SK-N-SH (cell line): ENCODE results near the gene PTPRF. TPM values are rescaled to one million over a fixed set of nuclear protein-coding genes. Genes with fewer than 3 reads are reported as not detected.

Source experiments
- CTCF ChIA-PET: fragments of 300-600, 350-600 bp; formaldehyde crosslinking; extraction: SDS; loops from one replicate; lab custom pipeline; 2021; lab: Yijun Ruan, JAX
- POLR2A ChIA-PET: fragments of 350-600 bp; sonication (Branson Sonifier 250); formaldehyde crosslinking; extraction: SDS; loops from one replicate; lab custom pipeline; 2020; ENCODE audit warnings: antibody characterized with exemption, inconsistent platforms; lab: Yijun Ruan, JAX
- DNase-seq: peaks from one replicate; pipeline ENCODE4 v3.0.0; 2012
- H2AFZ ChIP-seq: fragments of 200-600 bp; sonication (generic); 2 replicates; pipeline ENCODE4 v1.8.1; 2016; ENCODE audit warnings: antibody characterized with exemption, mild to moderate bottlenecking, low read depth
- H3F3A ChIP-seq: fragments of 200-600 bp; sonication (generic); replicated peaks from 2 replicates; pipeline ENCODE3; 2016; ENCODE audit warnings: antibody characterized with exemption, mild to moderate bottlenecking; ENCODE audit not compliant: insufficient read depth
- H3K27ac ChIP-seq, 2 experiments: fragments of 200-500 bp in 1 of 2; fragments of 200-600 bp in 1 of 2; sonication (Bioruptor generic) in 1 of 2; sonication (generic), shearing (Covaris generic) in 1 of 2; 2 replicates each; pipeline versions ENCODE4 v1.5.1 to v1.6.1; 2014 to 2016; ENCODE audit warnings: low read depth in 2 of 2, inconsistent platforms in 1 of 2, low read length in 1 of 2, mild to moderate bottlenecking in 1 of 2, mixed read lengths in 1 of 2
- H3K27me3 ChIP-seq: fragments of 200-600 bp; sonication (generic), shearing (Covaris generic); 2 replicates; pipeline ENCODE4 v1.6.1; 2016; ENCODE audit warnings: mixed run types; ENCODE audit not compliant: insufficient read depth
- H3K36me3 ChIP-seq, 2 experiments: fragments of 200-500 bp in 1 of 2; fragments of 200-600 bp in 1 of 2; sonication (Bioruptor generic) in 1 of 2; sonication (generic) in 1 of 2; replicated peaks in 1 of 2; 2 replicates each; pipeline versions ENCODE3 to v1.5.1; 2014 to 2016; ENCODE audit warnings: low read length in 1 of 2, mild to moderate bottlenecking in 1 of 2; ENCODE audit not compliant: insufficient read depth in 2 of 2, control insufficient read depth in 1 of 2
- H3K4me1 ChIP-seq, 2 experiments: fragments of 200-500 bp in 1 of 2; fragments of 200-600 bp in 1 of 2; sonication (Bioruptor generic) in 1 of 2; sonication (generic), shearing (Covaris generic) in 1 of 2; 2 replicates each; pipeline versions ENCODE4 v1.5.1 to v1.6.1; 2014 to 2016; ENCODE audit warnings: low read depth in 1 of 2, low read length in 1 of 2, mixed run types in 1 of 2; ENCODE audit not compliant: insufficient read depth in 2 of 2, control insufficient read depth in 1 of 2
- H3K4me2 ChIP-seq: fragments of 200-600 bp; sonication (generic), shearing (Covaris generic); 2 replicates; pipeline ENCODE4 v1.6.1; 2017; ENCODE audit warnings: mixed run types
- H3K4me3 ChIP-seq, 2 experiments: fragments of 200-500 bp in 1 of 2; fragments of 200-600 bp in 1 of 2; sonication (Bioruptor generic) in 1 of 2; sonication (generic), shearing (Covaris generic) in 1 of 2; 2 replicates each; pipeline versions ENCODE4 v1.5.1 to v1.8.1; 2014 to 2016; ENCODE audit warnings: low read depth in 2 of 2, inconsistent platforms in 1 of 2, low read length in 1 of 2, mild to moderate bottlenecking in 1 of 2, mixed read lengths in 1 of 2, moderate library complexity in 1 of 2
- H3K79me2 ChIP-seq: fragments of 200-600 bp; sonication (generic); 2 replicates; pipeline ENCODE4 v1.8.1; 2017; ENCODE audit warnings: mild to moderate bottlenecking; ENCODE audit not compliant: insufficient read depth
- H3K9ac ChIP-seq: fragments of 200-600 bp; sonication (generic); 2 replicates; pipeline ENCODE4 v1.6.1; 2017; ENCODE audit warnings: mixed run types
- H3K9me2 ChIP-seq: fragments of 200-600 bp; sonication (generic); 2 replicates; pipeline ENCODE4 v1.6.1; 2017; ENCODE audit warnings: mixed run types
- H3K9me3 ChIP-seq: fragments of 200-600 bp; sonication (generic); 2 replicates; pipeline ENCODE4 v1.6.1; 2017; ENCODE audit warnings: mixed run types, mild to moderate bottlenecking, moderate library complexity
- H4K20me1 ChIP-seq: fragments of 200-600 bp; sonication (generic); 2 replicates; pipeline ENCODE4 v1.6.1; 2017; ENCODE audit warnings: mild to moderate bottlenecking, mixed run types; ENCODE audit not compliant: insufficient read depth
- CTCF ChIP-seq: fragments of 200-600 bp; sonication (generic); IDR thresholded peaks from 2 replicates; pipeline ENCODE4 v1.6.1; 2017; ENCODE audit warnings: antibody characterized with exemption, mild to moderate bottlenecking, moderate library complexity
- EP300 ChIP-seq, 2 experiments: IDR thresholded peaks; 2 replicates each; pipeline versions ENCODE4 v1.4.0 to v1.6.1; 2012; ENCODE audit warnings: borderline replicate concordance in 1 of 2, low read depth in 1 of 2, low read length in 1 of 2
- EZH2phosphoT487 ChIP-seq: fragments of 200-600 bp; sonication (generic); IDR thresholded peaks from 2 replicates; pipeline ENCODE4 v1.6.1; 2017; ENCODE audit warnings: low read depth, mixed run types, mild to moderate bottlenecking, antibody characterized with exemption, moderate library complexity, borderline replicate concordance
- FOSL2 ChIP-seq: IDR thresholded peaks from 2 replicates; pipeline ENCODE4 v1.4.0; 2012; ENCODE audit warnings: low read depth, mild to moderate bottlenecking, moderate library complexity, borderline replicate concordance
- IRF3 ChIP-seq: fragments of 150-350 bp; IDR thresholded peaks from 2 replicates; pipeline ENCODE4 v1.6.1; 2016; ENCODE audit warnings: mild to moderate bottlenecking, low read depth, low read length
- MAX ChIP-seq: IDR thresholded peaks from 2 replicates; pipeline ENCODE4 v1.4.0; 2012; ENCODE audit warnings: low read depth
- MEF2A ChIP-seq: IDR thresholded peaks from 2 replicates; pipeline ENCODE4 v1.4.0; 2012; ENCODE audit warnings: low read depth, borderline replicate concordance
- MXI1 ChIP-seq: IDR thresholded peaks from 2 replicates; pipeline ENCODE4 v1.6.1; 2012; ENCODE audit warnings: mild to moderate bottlenecking, low read depth, low read length, improper control_type of control experiment
- NRF1 ChIP-seq: IDR thresholded peaks from 2 replicates; pipeline ENCODE4 v1.6.1; 2012; ENCODE audit warnings: low read depth, mild to moderate bottlenecking, low read length
- PBX3 ChIP-seq: IDR thresholded peaks from 2 replicates; pipeline ENCODE4; 2012
- RCOR1 ChIP-seq: fragments of 150-350 bp; IDR thresholded peaks from 2 replicates; pipeline ENCODE4 v1.6.1; 2017; ENCODE audit warnings: antibody characterized with exemption, low read length
- RXRA ChIP-seq: IDR thresholded peaks from 2 replicates; pipeline ENCODE4 v1.4.0; 2012; ENCODE audit warnings: low read depth, mild to moderate bottlenecking, borderline replicate concordance
- SMC3 ChIP-seq: IDR thresholded peaks from 2 replicates; pipeline ENCODE4 v1.6.1; 2012; ENCODE audit warnings: low read depth, low read length, improper control_type of control experiment
- TCF12 ChIP-seq: IDR thresholded peaks from 2 replicates; pipeline ENCODE4 v1.4.0; 2012
- USF1 ChIP-seq: IDR thresholded peaks from 2 replicates; pipeline ENCODE4 v1.4.0; 2012; ENCODE audit warnings: low read depth, borderline replicate concordance
- USF2 ChIP-seq: fragments of 150-350 bp; IDR thresholded peaks from 2 replicates; pipeline ENCODE4 v1.6.1; 2017; ENCODE audit warnings: antibody characterized with exemption, low read length, low read depth, borderline replicate concordance
- YY1 ChIP-seq: IDR thresholded peaks from 2 replicates; pipeline ENCODE4 v1.4.0; 2012; ENCODE audit warnings: low read depth, mild to moderate bottlenecking
- WGBS: methylation state at CpG from one replicate; pipeline ENCODE4 v1.1.6; 2017; ENCODE audit warnings: low lambda C conversion rate; 5-methylcytosine and 5-hydroxymethylcytosine counted together
- polyA plus RNA-seq, 3 experiments: library from polyadenylated mRNA; depleted of rRNA; stranded (reverse); fragments of >200 nt; gene quantifications; 2 replicates each; pipeline ENCODE4 v1.2.3, GENCODE V29; 2012

Gene PTPRF
- polyA plus RNA-seq, 1 of the 3 experiments (the other 2 are of a cell fraction), result 72.7 TPM

- ChIA-PET CTCF (interaction anchor here (1.2 kb wide), 1 partner anchor 388 kb away, joined by 3 read pairs; no protein-coding TSS in a partner anchor), POLR2A (no interaction called here)
- WGBS, result 98% methylated on average over 5 of the region's 6 CpGs
- H2AFZ ChIP-seq, result no peak overlapping the region
- no peaks in the 10 kb centered on the region for H3K27me3 ChIP-seq
- no peak overlapping the region for H3K9ac ChIP-seq
- H3K36me3 ChIP-seq, result peaks cover 11 to 28% of the 10 kb centered on the region in 2 experiments
- no peak overlapping the region for H3K4me2 ChIP-seq
- no peaks in the 10 kb centered on the region for H3K9me2 ChIP-seq
- no peak for TF ChIP-seq SMC3
- no peaks in the 10 kb centered on the region for H3K79me2 ChIP-seq
- H3K4me3 ChIP-seq, result no peak overlapping the region
- no peaks in the 10 kb centered on the region for H4K20me1 ChIP-seq
- no peaks in the 10 kb centered on the region for H3K9me3 ChIP-seq
- H3F3A ChIP-seq, result no peaks in the 10 kb centered on the region
- no peak overlapping the region for H3K27ac ChIP-seq
- H3K4me1 ChIP-seq, result peaks cover 0 to 8% of the 10 kb centered on the region in 2 experiments; a peak in 1 of 4 replicates
- DNase-seq, result no peak
These were observed 84.2 kb downstream of the PTPRF start for GRCh38 chr1:43614891-43615290.

GRCh38 chr1:43616383-43616782 lies 85.7 kb downstream of the PTPRF start:
- Histone ChIP-seq H3K9ac (no peak overlapping the region), H3K4me3 (no peak overlapping the region), H3K79me2 (no peaks in the 10 kb centered on the region), H4K20me1 (no peaks in the 10 kb centered on the region), H3K36me3 (peaks cover 3 to 32% of the 10 kb centered on the region in 2 experiments), H2AFZ (no peak overlapping the region), H3K9me3 (no peaks in the 10 kb centered on the region), H3K27me3 (no peaks in the 10 kb centered on the region), H3F3A (no peaks in the 10 kb centered on the region), H3K4me1 (peaks cover 0 to 8% of the 10 kb centered on the region in 2 experiments; a peak in 1 of 4 replicates), H3K27ac (no peak overlapping the region), H3K4me2 (no peak overlapping the region), H3K9me2 (no peaks in the 10 kb centered on the region)
- WGBS, result 98% methylated on average over 5 of the region's 7 CpGs
- ChIA-PET CTCF (interaction anchor here (1.1 kb wide), 1 partner anchor 10 kb away, joined by 4 read pairs; no protein-coding TSS in a partner anchor), POLR2A (no interaction called here)
- no peak for TF ChIP-seq PBX3
- TF ChIP-seq USF1, result no peak
- no peak for TF ChIP-seq RXRA
- TF ChIP-seq MEF2A, result no peak
- no peak for TF ChIP-seq NRF1
- TF ChIP-seq EZH2phosphoT487, result no peak
- no peak for TF ChIP-seq MXI1
- no peak for TF ChIP-seq USF2
- TF ChIP-seq FOSL2, result no peak
- no peak for TF ChIP-seq YY1
- TF ChIP-seq EP300 (IDR thresholded peaks at IDR 0.05; ENCODE audit: borderline replicate concordance in 1 of 2, low read depth in 1 of 2, low read length in 1 of 2), result no peak
- no peak for TF ChIP-seq MAX
- TF ChIP-seq CTCF, result no peak
- no peak for TF ChIP-seq TCF12
- no peak for TF ChIP-seq IRF3
- no peak for TF ChIP-seq RCOR1
- DNase-seq, result no peak
